ENCODE results near the gene RPL18.
"Not testable (repeated sequence)": the region's sequence is repeated elsewhere in the genome, so short reads cannot be mapped to it uniquely, and the experiment has no call there.

Gene RPL18

GRCh38 chr19:48644355-48644754 lies 25.4 kb upstream of the RPL18 start:
- DNase-seq, result no peak

GRCh38 chr19:48642862-48643261 lies 23.9 kb upstream of the RPL18 start:
- no peak for DNase-seq

GRCh38 chr19:48641850-48642249 lies 22.9 kb upstream of the RPL18 start:
- no peak for DNase-seq

GRCh38 chr19:48639483-48640375 lies 20.8 kb upstream of the RPL18 start:
- DNase-seq, result no peak

GRCh38 chr19:48638831-48639381 lies 19.9 kb upstream of the RPL18 start:
- DNase-seq, result no peak

- peak; percentile 93 for DNase-seq
These were observed 19.2 kb upstream of the RPL18 start for GRCh38 chr19:48637948-48638830.

GRCh38 chr19:48637449-48637947 lies 18.5 kb upstream of the RPL18 start:
- peak; percentile 90 for DNase-seq

GRCh38 chr19:48636859-48637448 lies 18.0 kb upstream of the RPL18 start, which contains the start of gene DBP:
TSS of gene DBP (minus strand) at chr19:48637379. CDS start at chr19:48636994, 385 bp downstream.
- DNase-seq, result peak; percentile 82

GRCh38 chr19:48635966-48636858 lies 17.2 kb upstream of the RPL18 start:
- DNase-seq, result peak; percentile 30

GRCh38 chr19:48635263-48635965 lies 16.4 kb upstream of the RPL18 start:
- peak; percentile 50 for DNase-seq

- DNase-seq, result peak; percentile 92
These were observed 15.7 kb upstream of the RPL18 start for GRCh38 chr19:48634424-48635262.

- no peak for DNase-seq
These were observed 15.0 kb upstream of the RPL18 start for GRCh38 chr19:48634036-48634342.

- no peak for DNase-seq
These were observed 14.4 kb upstream of the RPL18 start for GRCh38 chr19:48633148-48634035.

- no peak for DNase-seq
These were observed 13.7 kb upstream of the RPL18 start for GRCh38 chr19:48632692-48633147.

- not testable (repeated sequence) for DNase-seq
These were observed 13.3 kb upstream of the RPL18 start for GRCh38 chr19:48632286-48632685.

GRCh38 chr19:48631225-48631624 lies 12.2 kb upstream of the RPL18 start:
- DNase-seq, result no peak

- no peak for DNase-seq
These were observed 11.5 kb upstream of the RPL18 start for GRCh38 chr19:48630296-48631063.
